Measurements from ENCODE around the gene MACC1.
"Not testable (repeated sequence)": the region's sequence is repeated elsewhere in the genome, so short reads cannot be mapped to it uniquely, and the experiment has no call there.

- not testable (repeated sequence) for TF ChIP-seq CTCF (conservative IDR thresholded peaks at IDR 0.05; ENCODE audit: low read depth, low read length); EZH2 (IDR thresholded peaks at IDR 0.05; ENCODE audit: low read length, unreplicated experiment); EZH2phosphoT487 (IDR thresholded peaks at IDR 0.05; ENCODE audit: borderline replicate concordance, low read length)
These were observed 91.1 kb downstream of the MACC1 start for GRCh38 chr7:20126060-20126459.

All from PC-3 (cell line).